ENCODE results near the gene UBE2S.
A peak's percentile ranks its signal among the peaks of the same experiment; 100 is the strongest.

The UBE2S gene

GRCh38 chr19:55385724-55386492 is 21.7 kb downstream of the UBE2S start, which contains the start of gene RPL28 (continued):
- TF ChIP-seq ZNF121 (tag by site-specific recombination; IDR thresholded peaks at IDR 0.05) (no peak), GFI1B (tag by site-specific recombination; IDR thresholded peaks at IDR 0.05) (no peak), ZNF146 (tag by site-specific recombination; IDR thresholded peaks at IDR 0.05) (0 out of 2 replicates have a peak, but pooled peaks have one; percentile 10), ZNF354C (tag by site-specific recombination; IDR thresholded peaks at IDR 0.05; ENCODE audit: borderline replicate concordance, low read depth) (no peak), ZBTB49 (tag by site-specific recombination; IDR thresholded peaks at IDR 0.05; ENCODE audit: low read depth) (no peak), ZBTB26 (tag by site-specific recombination; optimal IDR thresholded peaks at IDR 0.05) (peak; percentile 44), ZBTB1 (tag by site-specific recombination; IDR thresholded peaks at IDR 0.05) (no peak), ZNF48 (tag by site-specific recombination; IDR thresholded peaks at IDR 0.05) (no peak), OSR2 (tag by site-specific recombination; IDR thresholded peaks at IDR 0.05) (no peak), SP7 (tag by site-specific recombination; IDR thresholded peaks at IDR 0.05) (peak; percentile 77), ZNF366 (tag by site-specific recombination; conservative IDR thresholded peaks at IDR 0.05) (no peak), PRDM6 (tag by site-specific recombination; IDR thresholded peaks at IDR 0.05) (no peak), ZNF513 (tag by site-specific recombination; IDR thresholded peaks at IDR 0.05) (peak; percentile 65), HOXA7 (CRISPR knock-in tag; IDR thresholded peaks at IDR 0.05; ENCODE audit: borderline replicate concordance) (no peak), PATZ1 (tag by site-specific recombination; IDR thresholded peaks at IDR 0.05) (peak; percentile 33; the same call in 1 of the 2 replicates), ZNF148 (tag by site-specific recombination; IDR thresholded peaks at IDR 0.05; ENCODE audit: borderline replicate concordance) (0 out of 2 replicates have a peak, but pooled peaks have one; percentile 9), REST (tag by site-specific recombination; IDR thresholded peaks at IDR 0.05) (0 out of 2 replicates have a peak, but pooled peaks have one; percentile 9), ZNF626 (tag by site-specific recombination; IDR thresholded peaks at IDR 0.05) (no peak), ZNF585B (tag by site-specific recombination; IDR thresholded peaks at IDR 0.05) (no peak), YY2 (tag by site-specific recombination; IDR thresholded peaks at IDR 0.05) (peak; percentile 80), ZNF37A (tag by site-specific recombination; IDR thresholded peaks at IDR 0.05) (no peak), ZNF138 (tag by site-specific recombination; IDR thresholded peaks at IDR 0.05; ENCODE audit: borderline replicate concordance) (no peak), ZNF707 (tag by site-specific recombination; IDR thresholded peaks at IDR 0.05) (no peak), ZNF311 (tag by site-specific recombination; IDR thresholded peaks at IDR 0.05; ENCODE audit: borderline replicate concordance) (no peak)

Measured in HEK293 (cell line).